ENCODE measurements around the gene CFAP20DC.

- no peak for TF ChIP-seq CTCF (IDR thresholded peaks at IDR 0.05; ENCODE audit: low read depth, low read length, poor library complexity, severe bottlenecking)
- TF ChIP-seq EZH2phosphoT487 (IDR thresholded peaks at IDR 0.05; ENCODE audit: borderline replicate concordance, low read length), result no peak
These were observed 181.6 kb downstream of the CFAP20DC start for GRCh38 chr3:58868097-58868779.
